ENCODE data around the gene UTP18.

DNA sequence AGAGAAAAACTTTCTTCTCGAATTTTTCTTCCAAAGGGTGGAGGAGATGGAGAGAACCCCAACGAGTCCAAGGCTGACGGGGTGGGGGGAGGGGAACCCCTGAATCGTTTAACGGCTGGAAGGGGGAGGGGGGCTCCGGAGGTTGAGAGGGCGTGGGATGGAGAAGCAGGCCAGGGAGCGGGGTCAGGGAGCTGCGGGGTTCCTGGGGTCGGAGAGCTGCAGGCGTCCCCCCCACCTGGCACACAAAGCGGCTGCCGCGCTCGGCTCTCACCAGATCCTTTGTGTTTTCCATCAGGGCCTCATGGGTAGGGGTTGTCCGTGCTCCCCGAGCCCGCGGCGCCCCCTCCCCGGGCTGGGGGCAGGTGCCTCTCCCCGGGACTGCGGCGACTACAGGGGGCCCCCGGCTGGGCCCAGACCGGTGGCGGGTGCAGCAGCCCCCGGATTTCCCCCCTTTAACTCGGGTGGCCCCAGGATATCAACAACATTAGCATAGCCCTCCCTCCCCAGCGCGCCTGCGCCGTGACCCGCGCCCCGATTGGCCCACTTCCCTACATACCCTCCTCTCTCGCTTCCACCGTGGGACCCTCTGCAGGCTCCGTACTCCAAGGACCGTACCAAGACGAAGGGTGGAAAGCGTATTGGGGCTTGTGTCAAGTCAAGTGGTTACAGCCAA is 646 bp upstream of the UTP18 start, which contains the start of gene MBTD1:
- TF ChIP-seq, protein P1, sequence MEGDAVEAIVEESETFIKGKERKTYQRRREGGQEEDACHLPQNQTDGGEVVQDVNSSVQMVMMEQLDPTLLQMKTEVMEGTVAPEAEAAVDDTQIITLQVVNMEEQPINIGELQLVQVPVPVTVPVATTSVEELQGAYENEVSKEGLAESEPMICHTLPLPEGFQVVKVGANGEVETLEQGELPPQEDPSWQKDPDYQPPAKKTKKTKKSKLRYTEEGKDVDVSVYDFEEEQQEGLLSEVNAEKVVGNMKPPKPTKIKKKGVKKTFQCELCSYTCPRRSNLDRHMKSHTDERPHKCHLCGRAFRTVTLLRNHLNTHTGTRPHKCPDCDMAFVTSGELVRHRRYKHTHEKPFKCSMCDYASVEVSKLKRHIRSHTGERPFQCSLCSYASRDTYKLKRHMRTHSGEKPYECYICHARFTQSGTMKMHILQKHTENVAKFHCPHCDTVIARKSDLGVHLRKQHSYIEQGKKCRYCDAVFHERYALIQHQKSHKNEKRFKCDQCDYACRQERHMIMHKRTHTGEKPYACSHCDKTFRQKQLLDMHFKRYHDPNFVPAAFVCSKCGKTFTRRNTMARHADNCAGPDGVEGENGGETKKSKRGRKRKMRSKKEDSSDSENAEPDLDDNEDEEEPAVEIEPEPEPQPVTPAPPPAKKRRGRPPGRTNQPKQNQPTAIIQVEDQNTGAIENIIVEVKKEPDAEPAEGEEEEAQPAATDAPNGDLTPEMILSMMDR (IDR thresholded peaks at IDR 0.05): no peak
- no peak for TF ChIP-seq POLR2A (IDR thresholded peaks at IDR 0.05)
